Spleen (tissue), 7 donors: ENCODE data around the gene EMC9.
A peak's percentile ranks its signal among the peaks of the same experiment; 100 is the strongest.

Experiments
- CTCF ChIP-seq, 11 experiments: fragments of 200-600 bp in 7 of 11; fragments of 450-650 bp in 4 of 11; sonication (generic) in 4 of 11; IDR thresholded peaks in 8 of 11; conservative IDR thresholded peaks in 3 of 11; 1 replicate in 7 of 11; 2 replicates in 4 of 11; pipeline versions ENCODE4 v1.4.0 to v1.8.0; 2016 to 2021; ENCODE audit warnings: antibody characterized with exemption in 11 of 11, inconsistent platforms in 4 of 11, mild to moderate bottlenecking in 1 of 11
- POLR2A ChIP-seq, 3 donors: fragments of 450-650 bp; IDR thresholded peaks; one replicate each; pipeline ENCODE4 v1.5.1; 2017; ENCODE audit warnings: antibody characterized with exemption in 3 of 3, mild to moderate bottlenecking in 1 of 3
- POLR2AphosphoS5 ChIP-seq, 3 donors: sonication (generic); formaldehyde crosslinking; IDR thresholded peaks; one replicate each; pipeline ENCODE4 v1.5.1; 2017; ENCODE audit warnings: antibody characterized with exemption in 3 of 3
- donor health status: DM: no; HTN: no; CAD: no; lungs with moderate emphysema.
- donor health status: DM: no; HTN: no; CAD: no.
- donor health status: DM: no; HTN: no; CAD: no.

GRCh38 chr14:24171422-24172260 is 30.2 kb upstream of the EMC9 start, which contains the start of gene REC8:
- TF ChIP-seq CTCF (IDR thresholded peaks at IDR 0.05 in 8 of 11, conservative IDR thresholded peaks at IDR 0.05 in 3 of 11) (no peak), POLR2A (IDR thresholded peaks at IDR 0.05) (no peak), POLR2AphosphoS5 (IDR thresholded peaks at IDR 0.05) (peak; percentile 77 to 90 (median 77))
